NCI-H128 (cell line): ENCODE measurements around the gene EYS.
"Not testable (repeated sequence)": the region's sequence is repeated elsewhere in the genome, so short reads cannot be mapped to it uniquely, and the experiment has no call there.

Experiments
- DNase-seq: peaks from one replicate; lab custom pipeline; 2025; ENCODE audit not compliant: unreplicated experiment; lab: John Stamatoyannopoulos, UW

Gene EYS

GRCh38 chr6:65469650-65470049 is 237.4 kb downstream of the EYS start:
- no peak for DNase-seq

GRCh38 chr6:65468307-65468706 is 238.7 kb downstream of the EYS start:
- DNase-seq = no peak

- DNase-seq = no peak
Measured at GRCh38 chr6:65461121-65461520, 245.9 kb downstream of the EYS start.

- no peak for DNase-seq
Measured at GRCh38 chr6:65452333-65452732, 254.7 kb downstream of the EYS start.

- DNase-seq = no peak
Measured at GRCh38 chr6:65450451-65450850, 256.6 kb downstream of the EYS start.

GRCh38 chr6:65449926-65450325 is 257.1 kb downstream of the EYS start:
- DNase-seq = no peak

- no peak for DNase-seq
Measured at GRCh38 chr6:65448866-65449265, 258.2 kb downstream of the EYS start.

- no peak for DNase-seq
Measured at GRCh38 chr6:65436281-65436680, 270.7 kb downstream of the EYS start.

- DNase-seq = no peak
Measured at GRCh38 chr6:65416621-65417020, 290.4 kb downstream of the EYS start.

GRCh38 chr6:65410309-65410708 is 296.7 kb downstream of the EYS start:
- no peak for DNase-seq

GRCh38 chr6:65402564-65402963 is 304.5 kb downstream of the EYS start:
- DNase-seq = no peak

GRCh38 chr6:65399355-65400084 is 307.5 kb downstream of the EYS start:
- DNase-seq = no peak

GRCh38 chr6:65398851-65399250 is 308.2 kb downstream of the EYS start:
- no peak for DNase-seq

GRCh38 chr6:65350530-65350929 is 356.5 kb downstream of the EYS start:
- DNase-seq = no peak

- not testable (repeated sequence) for DNase-seq
Measured at GRCh38 chr6:65302655-65303054, 404.4 kb downstream of the EYS start.

GRCh38 chr6:65299236-65299635 is 407.8 kb downstream of the EYS start:
- DNase-seq = no peak

- DNase-seq = no peak
Measured at GRCh38 chr6:65295812-65296211, 411.2 kb downstream of the EYS start.

- no peak for DNase-seq
Measured at GRCh38 chr6:65289491-65289890, 417.5 kb downstream of the EYS start.

GRCh38 chr6:65285275-65285674 is 421.8 kb downstream of the EYS start:
- DNase-seq = no peak

- no peak for DNase-seq
Measured at GRCh38 chr6:65280060-65280459, 427.0 kb downstream of the EYS start.

GRCh38 chr6:65262241-65262640 is 444.8 kb downstream of the EYS start:
- DNase-seq = no peak

GRCh38 chr6:65259982-65260381 is 447.0 kb downstream of the EYS start:
- no peak for DNase-seq

GRCh38 chr6:65259059-65259458 is 448.0 kb downstream of the EYS start:
- no peak for DNase-seq
